H1 (cell line): ENCODE results near the gene SLC25A39. TPM values are rescaled to one million over a fixed set of nuclear protein-coding genes. Genes with fewer than 3 reads are reported as not detected.

ENCODE experiments used
- CTCF ChIA-PET: fragments of 300-600 bp; sonication (Branson Sonifier 250); formaldehyde crosslinking; loops from one replicate; lab custom pipeline; 2021; ENCODE audit not compliant: partially characterized antibody; lab: Charles Lee
- POLR2A ChIA-PET: fragments of 300-600 bp; sonication (Branson Sonifier 250); formaldehyde crosslinking; loops from one replicate; lab custom pipeline; 2021; ENCODE audit warnings: inconsistent platforms; ENCODE audit not compliant: partially characterized antibody; lab: Charles Lee
- DNase-seq, 2 experiments: peaks; one replicate each; pipeline versions ENCODE4 v3.0.0 to v3.0.0-alpha.2; 2010 to 2022; ENCODE audit warnings: low spot score in 2 of 2, low read depth in 1 of 2, mixed read lengths in 1 of 2
- FAIRE-seq: peaks from 2 replicates; lab custom pipeline; 2011; peaks lifted over from hg19 to GRCh38; lab: Jason Lieb, UNC
- H2AFZ ChIP-seq: 2 replicates; pipeline ENCODE4 v1.8.1; 2012; ENCODE audit warnings: low read length, inconsistent platforms
- H2AK5ac ChIP-seq: 2 replicates; pipeline ENCODE4 v1.6.1; 2013; ENCODE audit warnings: low read depth, low read length
- H2BK120ac ChIP-seq: replicated peaks from 2 replicates; pipeline ENCODE3; 2013; ENCODE audit warnings: low read depth, low read length, inconsistent platforms
- H2BK12ac ChIP-seq: 2 replicates; pipeline ENCODE4 v1.6.1; 2013; ENCODE audit warnings: low read depth, low read length
- H2BK15ac ChIP-seq: 2 replicates; pipeline ENCODE4 v1.6.1; 2013; ENCODE audit warnings: low read length
- H2BK20ac ChIP-seq: 2 replicates; pipeline ENCODE4 v1.6.1; 2013; ENCODE audit warnings: low read length
- H2BK5ac ChIP-seq: 2 replicates; pipeline ENCODE4 v1.6.1; 2013; ENCODE audit warnings: low read depth, low read length
- H3K14ac ChIP-seq: 2 replicates; pipeline ENCODE4 v1.6.1; 2013; ENCODE audit warnings: inconsistent platforms; ENCODE audit not compliant: insufficient read length
- H3K18ac ChIP-seq: 2 replicates; pipeline ENCODE4 v1.6.1; 2013; ENCODE audit warnings: low read length; ENCODE audit errors: extremely low read depth
- H3K23ac ChIP-seq: 2 replicates; pipeline ENCODE4 v1.6.1; 2013; ENCODE audit warnings: inconsistent platforms; ENCODE audit not compliant: insufficient read length
- H3K23me2 ChIP-seq: 2 replicates; pipeline ENCODE4 v1.6.1; 2013; ENCODE audit warnings: low read depth, low read length
- H3K27ac ChIP-seq: 2 replicates; pipeline ENCODE4 v1.6.1; 2011; ENCODE audit warnings: low read depth, low read length, inconsistent platforms
- H3K27me3 ChIP-seq, 4 experiments: replicated peaks in 1 of 4; 1 replicate in 1 of 4; 2 replicates in 3 of 4; pipeline versions ENCODE4 v1.6.1 to v1.8.1; 2011 to 2013; ENCODE audit warnings: low read length in 3 of 4, mild to moderate bottlenecking in 3 of 4, inconsistent platforms in 2 of 4, mixed read lengths in 2 of 4, moderate library complexity in 1 of 4; ENCODE audit not compliant: control insufficient read depth in 3 of 4, insufficient read depth in 3 of 4; ENCODE audit errors: extremely low read depth in 1 of 4
- H3K36me3 ChIP-seq, 4 experiments: 2 replicates each; pipeline versions ENCODE4 v1.6.1 to v1.8.1; 2011 to 2013; ENCODE audit warnings: mild to moderate bottlenecking in 4 of 4, low read length in 3 of 4, moderate library complexity in 2 of 4, control low read depth in 1 of 4, inconsistent platforms in 1 of 4; ENCODE audit not compliant: insufficient read depth in 4 of 4, control insufficient read depth in 2 of 4
- H3K4ac ChIP-seq: replicated peaks from 2 replicates; pipeline ENCODE3; 2013; ENCODE audit warnings: low read length, low read depth, mixed read lengths, inconsistent platforms; ENCODE audit not compliant: insufficient read length
- H3K4me1 ChIP-seq, 4 experiments: replicated peaks in 1 of 4; 1 replicate in 1 of 4; 2 replicates in 3 of 4; pipeline versions ENCODE4 v1.6.1 to v1.8.1; 2011 to 2013; ENCODE audit warnings: low read length in 3 of 4, inconsistent platforms in 2 of 4, mixed read lengths in 1 of 4; ENCODE audit not compliant: insufficient read depth in 4 of 4, control insufficient read depth in 3 of 4
- H3K4me2 ChIP-seq, 2 experiments: 2 replicates each; pipeline versions ENCODE4 v1.6.1 to v1.8.1; 2011 to 2013; ENCODE audit warnings: low read depth in 2 of 2, low read length in 2 of 2, control low read depth in 1 of 2, inconsistent platforms in 1 of 2, mild to moderate bottlenecking in 1 of 2; ENCODE audit not compliant: insufficient read depth in 1 of 2
- H3K4me3 ChIP-seq, 4 experiments: fragments of 200-600, 300-600 bp in 1 of 4; sonication (generic), shearing (Covaris generic), sonication (Bioruptor Twin) in 1 of 4; 2 replicates each; pipeline versions ENCODE4 v1.5.1 to v1.8.1; 2011 to 2016; ENCODE audit warnings: low read length in 4 of 4, low read depth in 3 of 4, control low read depth in 2 of 4, inconsistent platforms in 2 of 4, mild to moderate bottlenecking in 2 of 4, mixed read lengths in 1 of 4, moderate library complexity in 1 of 4; ENCODE audit not compliant: insufficient read depth in 2 of 4; ENCODE audit errors: extremely low read depth in 1 of 4
- H3K56ac ChIP-seq: replicated peaks from 2 replicates; pipeline ENCODE3; 2013; ENCODE audit warnings: low read depth, mild to moderate bottlenecking, mixed read lengths, low read length, inconsistent platforms; ENCODE audit not compliant: insufficient read length
- H3K79me1 ChIP-seq: 2 replicates; pipeline ENCODE4 v1.6.1; 2013; ENCODE audit warnings: low read depth, low read length, control low read depth
- H3K79me2 ChIP-seq, 2 experiments: 2 replicates each; pipeline versions ENCODE4 v1.6.1 to v1.8.1; 2012 to 2013; ENCODE audit warnings: low read length in 2 of 2, mild to moderate bottlenecking in 2 of 2, inconsistent platforms in 1 of 2; ENCODE audit not compliant: insufficient read depth in 2 of 2, control insufficient read depth in 1 of 2
- H3K9ac ChIP-seq, 4 experiments: replicated peaks in 1 of 4; 1 replicate in 1 of 4; 2 replicates in 3 of 4; pipeline versions ENCODE4 v1.6.1 to v1.8.1; 2011 to 2013; ENCODE audit warnings: low read depth in 3 of 4, low read length in 3 of 4, control low read depth in 2 of 4, mild to moderate bottlenecking in 2 of 4, moderate library complexity in 2 of 4, inconsistent platforms in 1 of 4; ENCODE audit errors: extremely low read depth in 1 of 4
- H3K9me3 ChIP-seq, 2 experiments: 2 replicates each; pipeline versions ENCODE4 v1.6.1 to v1.8.1; 2012 to 2013; ENCODE audit warnings: mild to moderate bottlenecking in 2 of 2, moderate library complexity in 2 of 2, control low read depth in 1 of 2, inconsistent platforms in 1 of 2, low read depth in 1 of 2, low read length in 1 of 2, mixed read lengths in 1 of 2; ENCODE audit not compliant: insufficient read depth in 2 of 2
- H4K20me1 ChIP-seq, 2 experiments: replicated peaks in 1 of 2; 2 replicates each; pipeline versions ENCODE3 to v1.8.1; 2011 to 2013; ENCODE audit warnings: inconsistent platforms in 2 of 2, low read length in 2 of 2, mild to moderate bottlenecking in 1 of 2; ENCODE audit not compliant: insufficient read depth in 2 of 2, control insufficient read depth in 1 of 2
- H4K5ac ChIP-seq: 2 replicates; pipeline ENCODE4 v1.6.1; 2013; ENCODE audit warnings: low read length, low read depth, mixed read lengths, inconsistent platforms; ENCODE audit not compliant: insufficient read length
- H4K8ac ChIP-seq: 2 replicates; pipeline ENCODE4 v1.8.0; 2013; ENCODE audit warnings: mild to moderate bottlenecking, moderate library complexity, low read length, inconsistent platforms; ENCODE audit not compliant: insufficient read depth; ENCODE audit errors: extremely low read depth
- H4K91ac ChIP-seq: replicated peaks from 2 replicates; pipeline ENCODE3; 2013; ENCODE audit warnings: low read length, mixed read lengths, inconsistent platforms; ENCODE audit not compliant: insufficient read length
- ASH2L ChIP-seq: fragments of 200-600, 300-600 bp; sonication (generic); IDR thresholded peaks from one replicate; pipeline ENCODE4 v1.7.1; 2017; ENCODE audit warnings: low read length
- ATF3 ChIP-seq: IDR thresholded peaks from 2 replicates; pipeline ENCODE4 v1.6.1; 2011; ENCODE audit warnings: low read depth, mild to moderate bottlenecking, low read length; ENCODE audit not compliant: insufficient read depth
- CHD1 ChIP-seq: IDR thresholded peaks from 2 replicates; pipeline ENCODE4 v1.6.1; 2012; ENCODE audit warnings: low read depth, low read length, improper control_type of control experiment
- E2F6 ChIP-seq: IDR thresholded peaks from 2 replicates; pipeline ENCODE4 v1.6.1; 2012; ENCODE audit warnings: inconsistent platforms
- RFX5 ChIP-seq: IDR thresholded peaks from 2 replicates; pipeline ENCODE4 v1.6.1; 2011; ENCODE audit warnings: low read depth, low read length, improper control_type of control experiment, borderline replicate concordance
- RNF2 ChIP-seq: fragments of 200-900, 300-1000 bp; sonication (generic); IDR thresholded peaks from 2 replicates; pipeline ENCODE4 v1.7.1; 2016; ENCODE audit warnings: borderline replicate concordance, low read depth, mild to moderate bottlenecking, antibody characterized with exemption, low read length; ENCODE audit not compliant: poor library complexity, severe bottlenecking; ENCODE audit errors: missing control alignments
- TCF12 ChIP-seq: IDR thresholded peaks from 2 replicates; pipeline ENCODE4 v1.6.1; 2011; ENCODE audit warnings: low read depth, mild to moderate bottlenecking, low read length
- WGBS, 2 experiments: shearing (Covaris generic) in 1 of 2; methylation state at CpG; one replicate each; pipeline versions ENCODE4 v1.1.6 to v1.1.7; 2013 to 2015; ENCODE audit warnings: low lambda C conversion rate in 2 of 2, mixed read lengths in 2 of 2, inconsistent platforms in 1 of 2, low coverage in 1 of 2, missing lambda C conversion rate in 1 of 2; ENCODE audit not compliant: insufficient replicate concordance in 2 of 2, insufficient coverage in 1 of 2, insufficient read length in 1 of 2; ENCODE audit errors: extremely low coverage in 1 of 2, missing lambda C conversion rate in 1 of 2; 5-methylcytosine and 5-hydroxymethylcytosine counted together
- polyA plus RNA-seq, 7 experiments: library from polyadenylated mRNA; depleted of rRNA in 3 of 7; stranded (reverse) in 5 of 7; unstranded in 2 of 7; fragments of >200 nt in 5 of 7; fragments of 200-250 nt in 2 of 7; gene quantifications; 1 replicate in 5 of 7; 2 replicates in 1 of 7; 4 replicates in 1 of 7; pipeline versions ENCODE4 v1.2.1 to v1.2.3, GENCODE V29; 2011 to 2013; ENCODE audit warnings: missing spikeins in 2 of 7, mixed read lengths in 2 of 7
- total RNA-seq: library from RNA; stranded (reverse); fragmentation: NEBNext Ultra II Directional; extraction: Animal tissue kit (Norgen Biotek cat#: 25700); gene quantifications from 2 replicates; pipeline ENCODE4 v1.2.1, GENCODE V29; 2021

SLC25A39 gene
- total and polyA plus RNA-seq, 2 of the 8 experiments (the other 6 are each of a cell fraction or from before 2014, with no cell fraction given), result 200 to 291 TPM

- H3K14ac ChIP-seq, result no peak overlapping the region
- peaks cover 0 to 6% (median 0%) of the 10 kb centered on the region in 4 experiments; a peak in 5 of 7 replicates for H3K27me3 ChIP-seq
- no peak for DNase-seq
- no peak overlapping the region for H2BK20ac ChIP-seq
- H3K56ac ChIP-seq, result no peak overlapping the region
- no peak overlapping the region for H4K5ac ChIP-seq
- no peak overlapping the region for H2BK12ac ChIP-seq
- no peak overlapping the region for H3K9ac ChIP-seq
- no peak overlapping the region for H4K91ac ChIP-seq
- POLR2A ChIA-PET, result interaction anchor here (1.0 to 14.6 kb wide), 5 partner anchors 9 to 120 kb away, joined by 3 to 135 read pairs (median 4); partner anchors contain the start of gene RUNDC3A
- H2BK15ac ChIP-seq, result no peak overlapping the region
- H4K20me1 ChIP-seq, result peaks cover 3 to 17% of the 10 kb centered on the region in 2 experiments
- H3K23ac ChIP-seq, result no peak overlapping the region
- H3K79me2 ChIP-seq, result peaks cover 3 to 13% of the 10 kb centered on the region in 2 experiments; a peak in 3 of 4 replicates
- no peak overlapping the region for H2AK5ac ChIP-seq
- WGBS, 2 experiments, result 94% methylated on average over 19 of the region's 21 CpGs; no CpG with 5 or more reads in 1 of the 2 experiments
- no peak overlapping the region for H4K8ac ChIP-seq
- H3K9me3 ChIP-seq, result no peaks in the 10 kb centered on the region
- no peak overlapping the region for H3K27ac ChIP-seq
- peaks cover 13% of the 10 kb centered on the region; the same call in 1 of the 2 replicates for H3K23me2 ChIP-seq
- H2AFZ ChIP-seq, result no peak overlapping the region
- no peak for FAIRE-seq
- H3K36me3 ChIP-seq, result peaks cover 7 to 30% (median 22%) of the 10 kb centered on the region in 4 experiments; a peak in 7 of 8 replicates
- H3K18ac ChIP-seq, result no peak overlapping the region
- H3K4me1 ChIP-seq, result peaks cover 0 to 12% (median 7%) of the 10 kb centered on the region in 4 experiments; a peak in 6 of 7 replicates
- H3K4me3 ChIP-seq, result no peak overlapping the region
- H3K79me1 ChIP-seq, result peaks cover 11% of the 10 kb centered on the region
- no peak overlapping the region for H2BK5ac ChIP-seq
- no peak overlapping the region for H3K4ac ChIP-seq
- no peak overlapping the region for H3K4me2 ChIP-seq
- CTCF ChIA-PET, result interaction anchor here (1.0 to 5.9 kb wide), 11 partner anchors 9 to 191 kb away, joined by 3 to 26 read pairs (median 4); partner anchors contain the start of gene RUNDC3A
- no peak overlapping the region for H2BK120ac ChIP-seq
- TF ChIP-seq E2F6 (no peak), RNF2 (no peak), ASH2L (no peak), RFX5 (no peak), CHD1 (no peak), ATF3 (no peak), TCF12 (no peak)
Measured at GRCh38 chr17:44321246-44322120, 3.1 kb downstream of the SLC25A39 start.
